ENCODE results near the gene CCDC51.
"Not testable (repeated sequence)": the region's sequence is repeated elsewhere in the genome, so short reads cannot be mapped to it uniquely, and the experiment has no call there.

CCDC51 gene

GRCh38 chr3:48465531-48466378 is 25.8 kb upstream of the CCDC51 start:
- peak; percentile 65 for DNase-seq (ENCODE audit: low read depth)

GRCh38 chr3:48465237-48465530 is 25.3 kb upstream of the CCDC51 start:
- no peak for DNase-seq (ENCODE audit: low read depth)

GRCh38 chr3:48464713-48465221 is 24.8 kb upstream of the CCDC51 start:
- DNase-seq (ENCODE audit: low read depth): no peak

- DNase-seq (ENCODE audit: low read depth): no peak
These were observed 23.8 kb upstream of the CCDC51 start for GRCh38 chr3:48463703-48464102.

- not testable (repeated sequence) for DNase-seq (ENCODE audit: low read depth)
These were observed 21.8 kb upstream of the CCDC51 start for GRCh38 chr3:48461767-48462166.

GRCh38 chr3:48460517-48460902 is 20.6 kb upstream of the CCDC51 start:
- DNase-seq (ENCODE audit: low read depth): no peak

- no peak for DNase-seq (ENCODE audit: low read depth)
These were observed 20.0 kb upstream of the CCDC51 start for GRCh38 chr3:48459773-48460516.

GRCh38 chr3:48459331-48459730 is 19.4 kb upstream of the CCDC51 start:
- DNase-seq (ENCODE audit: low read depth): no peak

GRCh38 chr3:48456456-48456855 is 16.5 kb upstream of the CCDC51 start:
- no peak for DNase-seq (ENCODE audit: low read depth)

GRCh38 chr3:48451270-48451669 is 11.4 kb upstream of the CCDC51 start:
- no peak for DNase-seq (ENCODE audit: low read depth)

- peak; percentile 85 for DNase-seq (ENCODE audit: low read depth)
These were observed 6.7 kb upstream of the CCDC51 start, which contains the start of gene ATRIP for GRCh38 chr3:48446425-48447193. Gene ATRIP, plus strand, starts transcription at chr3:48446737. Its CDS starts 109 bp downstream, at chr3:48446846.

GRCh38 chr3:48446043-48446424 is 6.1 kb upstream of the CCDC51 start:
- no peak for DNase-seq (ENCODE audit: low read depth)

GRCh38 chr3:48445277-48445882 is 5.5 kb upstream of the CCDC51 start:
- no peak for DNase-seq (ENCODE audit: low read depth)

GRCh38 chr3:48441940-48442339 is 2.0 kb upstream of the CCDC51 start:
- no peak for DNase-seq (ENCODE audit: low read depth)

- no peak for DNase-seq (ENCODE audit: low read depth)
These were observed 655 bp upstream of the CCDC51 start for GRCh38 chr3:48440590-48440958.

- no peak for DNase-seq (ENCODE audit: low read depth)
These were observed 2.1 kb downstream of the CCDC51 start for GRCh38 chr3:48437812-48438211.

GRCh38 chr3:48436855-48437254 is 3.1 kb downstream of the CCDC51 start:
- DNase-seq (ENCODE audit: low read depth): no peak

GRCh38 chr3:48436477-48436787 is 3.5 kb downstream of the CCDC51 start:
- no peak for DNase-seq (ENCODE audit: low read depth)

- peak; percentile 76 for DNase-seq (ENCODE audit: low read depth)
These were observed 4.0 kb downstream of the CCDC51 start for GRCh38 chr3:48435774-48436476.

- DNase-seq (ENCODE audit: low read depth): no peak
These were observed 4.7 kb downstream of the CCDC51 start for GRCh38 chr3:48435223-48435595.

- no peak for DNase-seq (ENCODE audit: low read depth)
These were observed 5.2 kb downstream of the CCDC51 start for GRCh38 chr3:48434591-48435222.

All from activated T-helper 1 cell treated with Interleukin-2 at 50 U/mL for 16 hours (primary cell).